C4-2B (cell line): ENCODE measurements around the gene DNAJB5.

ENCODE experiments used
- CTCF ChIP-seq: fragments of 450-650 bp; conservative IDR thresholded peaks from 2 replicates; pipeline ENCODE4 v1.5.1; 2017; ENCODE audit warnings: mild to moderate bottlenecking
- ZFX ChIP-seq: fragments of 450-650 bp; IDR thresholded peaks from 2 replicates; pipeline ENCODE4 v1.6.1; 2017

DNA sequence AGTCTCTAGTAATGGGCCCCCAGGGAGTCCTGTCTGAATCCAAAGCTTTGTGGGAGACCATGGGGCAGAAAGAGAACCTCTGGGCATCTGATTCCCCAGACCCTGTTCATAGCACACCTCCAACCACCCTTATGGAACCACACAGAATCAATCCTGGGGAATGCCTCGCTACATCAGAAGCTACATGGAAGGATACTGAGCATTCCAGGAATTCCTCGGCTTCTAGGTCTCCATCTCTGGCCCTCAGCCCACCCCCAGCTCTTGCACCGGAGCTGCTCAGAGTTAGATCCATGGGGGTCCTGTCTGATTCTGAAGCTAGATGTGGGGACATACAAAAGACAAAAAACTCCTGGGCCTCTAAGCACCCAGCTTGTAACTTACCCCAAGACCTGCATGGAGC lies 54.5 kb downstream of the DNAJB5 start:
- TF ChIP-seq CTCF = no peak
- no peak for TF ChIP-seq ZFX
